IMR-90 (cell line): ENCODE data around the gene HSPH1. TPM values are rescaled to one million over a fixed set of nuclear protein-coding genes. Genes with fewer than 3 reads are reported as not detected.

Experiments used
- ATAC-seq: fragments of 200-7000 bp; cut with Tn5 transposase; 2 replicates; pipeline ENCODE4 v1.9.1; 2020; ENCODE audit warnings: low read depth, mild to moderate bottlenecking, moderate library complexity
- BruUV-seq: library from RNA; stranded (reverse); fragments of 400-500 nt; replicated peaks from 2 replicates; lab custom pipeline; 2021; lab: Mats Ljungman, UMichigan
- CTCF ChIA-PET: fragments of 300-600 bp; formaldehyde crosslinking; extraction: SDS; loops from one replicate; lab custom pipeline; 2021; ENCODE audit warnings: antibody characterized with exemption; lab: Yijun Ruan, JAX
- POLR2A ChIA-PET: fragments of 300-600 bp; sonication (Branson Sonifier 250); formaldehyde crosslinking; loops from one replicate; lab custom pipeline; 2022; ENCODE audit warnings: antibody characterized with exemption; ENCODE audit not compliant: unreplicated experiment; lab: Charles Lee
- DNase-seq: peaks from one replicate; pipeline ENCODE4 v3.0.0; 2013
- H2AFZ ChIP-seq: replicated peaks from 2 replicates; pipeline ENCODE3; 2013; ENCODE audit warnings: low read length, mild to moderate bottlenecking; ENCODE audit not compliant: poor library complexity
- H2AK5ac ChIP-seq: 2 replicates; pipeline ENCODE4 v1.6.1; 2013; ENCODE audit warnings: low read depth, low read length, inconsistent platforms
- H2AK9ac ChIP-seq: replicated peaks from 2 replicates; pipeline ENCODE3; 2013; ENCODE audit warnings: mild to moderate bottlenecking, low read depth, low read length, moderate library complexity; ENCODE audit not compliant: poor library complexity
- H2BK120ac ChIP-seq: 2 replicates; pipeline ENCODE4 v1.6.1; 2013; ENCODE audit warnings: low read depth, low read length, inconsistent platforms
- H2BK15ac ChIP-seq: 3 replicates; pipeline ENCODE4 v1.6.1; 2013; ENCODE audit warnings: low read depth, low read length, inconsistent platforms
- H2BK20ac ChIP-seq: 2 replicates; pipeline ENCODE4 v1.6.1; 2013; ENCODE audit warnings: low read depth, mild to moderate bottlenecking, inconsistent platforms, low read length, moderate library complexity
- H2BK5ac ChIP-seq: 2 replicates; pipeline ENCODE4 v1.6.1; 2013; ENCODE audit warnings: mild to moderate bottlenecking, low read depth, low read length, inconsistent platforms; ENCODE audit not compliant: poor library complexity, severe bottlenecking
- H3K14ac ChIP-seq: replicated peaks from 2 replicates; pipeline ENCODE4 v1.6.1; 2013; ENCODE audit warnings: low read depth, low read length, inconsistent platforms
- H3K18ac ChIP-seq: 2 replicates; pipeline ENCODE4 v1.6.1; 2013; ENCODE audit warnings: low read depth, low read length, control low read depth
- H3K23ac ChIP-seq: 2 replicates; pipeline ENCODE4 v1.6.1; 2013; ENCODE audit warnings: low read depth, low read length, inconsistent platforms
- H3K27ac ChIP-seq: 2 replicates; pipeline ENCODE4 v1.5.1; 2013; ENCODE audit warnings: mild to moderate bottlenecking, control low read depth, low read length; ENCODE audit not compliant: insufficient read depth
- H3K27me3 ChIP-seq: 2 replicates; pipeline ENCODE4 v1.6.1; 2013; ENCODE audit warnings: low read length; ENCODE audit not compliant: control insufficient read depth, insufficient read depth
- H3K36me3 ChIP-seq: 2 replicates; pipeline ENCODE4 v1.6.1; 2013; ENCODE audit warnings: low read length, mixed read lengths; ENCODE audit not compliant: control insufficient read depth, insufficient read depth
- H3K4ac ChIP-seq: 2 replicates; pipeline ENCODE4 v1.6.1; 2013; ENCODE audit warnings: low read depth, low read length, inconsistent platforms
- H3K4me1 ChIP-seq: 2 replicates; pipeline ENCODE4 v1.6.1; 2013; ENCODE audit warnings: low read length, mixed read lengths; ENCODE audit not compliant: control insufficient read depth, insufficient read depth
- H3K4me2 ChIP-seq: 2 replicates; pipeline ENCODE4 v1.6.1; 2013; ENCODE audit warnings: low read depth, mild to moderate bottlenecking, control low read depth, low read length, moderate library complexity
- H3K4me3 ChIP-seq: 2 replicates; pipeline ENCODE4 v1.5.1; 2013; ENCODE audit warnings: low read depth, mild to moderate bottlenecking, control low read depth, low read length, moderate library complexity; ENCODE audit not compliant: insufficient read depth
- H3K56ac ChIP-seq: 2 replicates; pipeline ENCODE4 v1.6.1; 2013; ENCODE audit warnings: low read length, inconsistent platforms; ENCODE audit not compliant: insufficient read depth; ENCODE audit errors: extremely low read depth
- H3K79me1 ChIP-seq, 2 experiments: 2 replicates each; pipeline ENCODE4 v1.6.1; 2013; ENCODE audit warnings: low read length in 2 of 2, inconsistent platforms in 1 of 2, low read depth in 1 of 2
- H3K9ac ChIP-seq: 2 replicates; pipeline ENCODE4 v1.6.1; 2013; ENCODE audit warnings: low read depth, low read length, control low read depth
- H3K9me1 ChIP-seq: 2 replicates; pipeline ENCODE4 v1.6.1; 2013; ENCODE audit warnings: low read length, inconsistent platforms; ENCODE audit not compliant: insufficient read depth
- H3K9me3 ChIP-seq: 2 replicates; pipeline ENCODE4 v1.6.1; 2013; ENCODE audit warnings: low read length; ENCODE audit not compliant: control insufficient read depth, insufficient read depth
- H4K20me1 ChIP-seq: 2 replicates; pipeline ENCODE4 v1.6.1; 2013; ENCODE audit warnings: low read length, inconsistent platforms; ENCODE audit not compliant: insufficient read depth
- H4K5ac ChIP-seq: 2 replicates; pipeline ENCODE4 v1.6.1; 2013; ENCODE audit warnings: mild to moderate bottlenecking, low read depth, low read length, control low read depth
- H4K8ac ChIP-seq, 2 experiments: 2 replicates each; pipeline ENCODE4 v1.6.1; 2013; ENCODE audit warnings: low read depth in 2 of 2, low read length in 2 of 2, control low read depth in 1 of 2, inconsistent platforms in 1 of 2
- H4K91ac ChIP-seq: 2 replicates; pipeline ENCODE4 v1.6.1; 2013; ENCODE audit warnings: low read depth, low read length, inconsistent platforms; ENCODE audit not compliant: insufficient read depth
- CEBPB ChIP-seq: IDR thresholded peaks from 2 replicates; pipeline ENCODE4 v1.6.1; 2012; ENCODE audit warnings: low read depth, low read length, improper control_type of control experiment
- MAFK ChIP-seq: IDR thresholded peaks from 2 replicates; pipeline ENCODE4 v1.6.1; 2012; ENCODE audit warnings: low read depth, low read length, improper control_type of control experiment
- WGBS, 2 experiments: methylation state at CpG; one replicate each; pipeline versions ENCODE4 v1.1.5 to v1.1.7; 2013; ENCODE audit warnings: missing lambda C conversion rate in 2 of 2; ENCODE audit not compliant: insufficient read length in 1 of 2; ENCODE audit errors: extremely low coverage in 2 of 2; 5-methylcytosine and 5-hydroxymethylcytosine counted together
- dilution Hi-C: fragments of 300-500 bp; cut with HindIII; formaldehyde crosslinking; loops from one replicate; pipeline ENCODE4 v1.14.3; 2018; ENCODE audit warnings: low sequenced_read_pairs; ENCODE audit not compliant: unreplicated experiment
- in situ Hi-C: fragments of 300-500 bp; cut with MboI; formaldehyde crosslinking; loops from 3 replicates; pipeline ENCODE4 v1.14.3; 2019; ENCODE audit warnings: low sequenced_read_pairs, inconsistent platforms, mixed read lengths
- intact Hi-C: fragments of 100-400 bp; cut with micrococcal nuclease; formaldehyde crosslinking; loops from 2 replicates; pipeline ENCODE4 v1.10.0; 2022
- polyA plus RNA-seq, 3 experiments: library from polyadenylated mRNA; depleted of rRNA; stranded (reverse); fragments of >200 nt; gene quantifications; 2 replicates each; pipeline ENCODE4 v1.2.3, GENCODE V29; 2012; ENCODE audit warnings: low replicate concordance in 1 of 3
- total RNA-seq: library from RNA; depleted of rRNA; stranded (reverse); fragments of >200 nt; gene quantifications from 2 replicates; pipeline ENCODE4 v1.2.3, GENCODE V29; 2012
- TF ChIP-seq, protein P1 (sequence below): fragments of 150-350 bp; IDR thresholded peaks from 2 replicates; pipeline ENCODE4 v1.6.1; 2016; ENCODE audit warnings: low read depth, mild to moderate bottlenecking, low read length, moderate library complexity, borderline replicate concordance
- TF ChIP-seq, protein P2 (sequence below): fragments of 150-350 bp; IDR thresholded peaks from 2 replicates; pipeline ENCODE4 v1.6.1; 2017; ENCODE audit warnings: mild to moderate bottlenecking, antibody characterized with exemption, low read length, low read depth

Gene HSPH1
- total and polyA plus RNA-seq, 2 of the 4 experiments (the other 2 are of a cell fraction), result 36.8 to 40.3 TPM

DNA sequence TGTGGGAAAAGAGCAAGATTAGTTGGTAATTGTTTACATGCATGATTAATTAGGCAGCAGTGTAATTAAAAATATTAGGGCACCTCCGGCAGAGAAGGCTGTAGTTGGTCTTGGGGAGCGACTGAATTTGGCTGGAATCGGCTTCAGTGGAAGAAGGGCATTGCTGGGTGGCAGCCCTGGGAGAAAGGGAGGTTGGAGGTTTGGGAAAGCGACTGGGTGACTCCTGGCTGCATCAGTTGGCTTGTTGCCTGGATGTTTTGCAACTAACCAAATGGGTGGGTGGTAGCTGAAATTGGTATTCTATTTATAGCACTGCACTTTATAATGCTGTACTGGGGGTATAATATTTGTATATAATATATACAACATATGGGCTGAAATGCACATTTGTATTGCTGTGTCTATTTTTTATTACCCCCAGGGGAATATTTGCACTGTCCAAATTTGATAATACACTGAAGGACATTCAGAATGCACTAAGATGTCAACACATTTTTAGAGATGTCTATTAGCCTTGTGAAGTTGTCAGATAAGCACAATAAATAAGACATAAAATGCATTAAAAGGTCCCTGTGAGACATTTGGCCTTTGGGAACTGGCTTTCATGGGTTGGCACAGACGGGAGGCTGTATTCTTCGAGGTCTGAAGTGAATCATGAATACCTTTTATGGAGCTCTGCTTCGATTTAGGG, 39.8 kb upstream of the HSPH1 start:
- TF ChIP-seq, protein P1, sequence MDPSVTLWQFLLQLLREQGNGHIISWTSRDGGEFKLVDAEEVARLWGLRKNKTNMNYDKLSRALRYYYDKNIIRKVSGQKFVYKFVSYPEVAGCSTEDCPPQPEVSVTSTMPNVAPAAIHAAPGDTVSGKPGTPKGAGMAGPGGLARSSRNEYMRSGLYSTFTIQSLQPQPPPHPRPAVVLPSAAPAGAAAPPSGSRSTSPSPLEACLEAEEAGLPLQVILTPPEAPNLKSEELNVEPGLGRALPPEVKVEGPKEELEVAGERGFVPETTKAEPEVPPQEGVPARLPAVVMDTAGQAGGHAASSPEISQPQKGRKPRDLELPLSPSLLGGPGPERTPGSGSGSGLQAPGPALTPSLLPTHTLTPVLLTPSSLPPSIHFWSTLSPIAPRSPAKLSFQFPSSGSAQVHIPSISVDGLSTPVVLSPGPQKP, result no peak
- no peak for TF ChIP-seq MAFK
- TF ChIP-seq, protein P2, sequence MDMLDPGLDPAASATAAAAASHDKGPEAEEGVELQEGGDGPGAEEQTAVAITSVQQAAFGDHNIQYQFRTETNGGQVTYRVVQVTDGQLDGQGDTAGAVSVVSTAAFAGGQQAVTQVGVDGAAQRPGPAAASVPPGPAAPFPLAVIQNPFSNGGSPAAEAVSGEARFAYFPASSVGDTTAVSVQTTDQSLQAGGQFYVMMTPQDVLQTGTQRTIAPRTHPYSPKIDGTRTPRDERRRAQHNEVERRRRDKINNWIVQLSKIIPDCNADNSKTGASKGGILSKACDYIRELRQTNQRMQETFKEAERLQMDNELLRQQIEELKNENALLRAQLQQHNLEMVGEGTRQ, result no peak
- peak; percentile 93 for TF ChIP-seq CEBPB
- Histone ChIP-seq H2AK9ac (peak overlapping the region; percentile 43), H3K4me3 (peak overlapping the region; percentile 93; the same call in 1 of the 2 replicates), H3K9ac (peak overlapping the region; percentile 52; the same call in 1 of the 2 replicates), H3K9me3 (no peaks in the 10 kb centered on the region), H3K18ac (no peak overlapping the region), H3K56ac (0 out of 2 replicates have a peak overlapping the region, but pooled peaks have one; percentile 71), H3K4ac (no peak overlapping the region), H2BK120ac (no peak overlapping the region), H3K4me2 (peak overlapping the region; percentile 36), H3K79me1 (peaks cover 15 to 37% of the 10 kb centered on the region in 2 experiments), H3K14ac (peak overlapping the region; percentile 63; the same call in 1 of the 2 replicates), H4K8ac (no peak overlapping the region), H2BK15ac (no peak overlapping the region), H2AK5ac (0 out of 2 replicates have a peak overlapping the region, but pooled peaks have one; percentile 7), H4K91ac (no peak overlapping the region), H2BK20ac (no peak overlapping the region), H3K9me1 (peaks cover 17% of the 10 kb centered on the region), H4K20me1 (0 out of 2 replicates have a peak, but pooled peaks cover 3% of the 10 kb centered on the region), H3K27me3 (no peaks in the 10 kb centered on the region), H2AFZ (no peak overlapping the region), H3K27ac (no peak overlapping the region), H3K4me1 (peaks cover 7% of the 10 kb centered on the region), H3K36me3 (no peaks in the 10 kb centered on the region), H2BK5ac (no peak overlapping the region), H4K5ac (no peak overlapping the region), H3K23ac (peak overlapping the region; percentile 48)
- intact Hi-C loops, result no loop called here
- dilution Hi-C loops, result no loop called here
- DNase-seq (peak; percentile 59), ATAC-seq (no peak)
- in situ Hi-C loops, result no loop called here
- ChIA-PET POLR2A (interaction anchor here (0.6 kb wide), 1 partner anchor 661 kb away, joined by 4 read pairs; no protein-coding TSS in a partner anchor), CTCF (interaction anchor here (1.0 kb wide), 1 partner anchor 28 kb away, joined by 3 read pairs; no protein-coding TSS in a partner anchor)
- BruUV-seq, result no TSS peak
- WGBS, 2 experiments, result 27% methylated on average over 2 of the region's 7 CpGs; no CpG with 5 or more reads in 1 of the 2 experiments
